CD14-positive monocyte (primary cell): ENCODE results near the gene MADD. TPM values are rescaled to one million over a fixed set of nuclear protein-coding genes. Genes with fewer than 3 reads are reported as not detected.
"Not testable (repeated sequence)": the region's sequence is repeated elsewhere in the genome, so short reads cannot be mapped to it uniquely, and the experiment has no call there.

Experiments
- DNase-seq, 3 donors: peaks; one replicate each; pipeline ENCODE4 v3.0.0-alpha.2; 2011 to 2022
- H2AFZ ChIP-seq: 2 replicates; pipeline ENCODE4 v1.6.0; 2012; ENCODE audit warnings: mild to moderate bottlenecking, low read depth, low read length, inconsistent platforms; ENCODE audit not compliant: insufficient read depth, poor library complexity, severe bottlenecking
- H3K27ac ChIP-seq, 2 donors: 1 replicate in 1 of 2; 2 replicates in 1 of 2; pipeline ENCODE4 v1.5.1; 2012 to 2013; ENCODE audit warnings: low read length in 2 of 2, control low read depth in 1 of 2, inconsistent platforms in 1 of 2, low read depth in 1 of 2, mild to moderate bottlenecking in 1 of 2
- H3K27me3 ChIP-seq, 2 donors: one replicate each; pipeline versions ENCODE4 v1.6.0 to v1.6.1; 2011 to 2013; ENCODE audit warnings: low read length in 2 of 2; ENCODE audit not compliant: control insufficient read depth in 2 of 2, insufficient read depth in 2 of 2
- H3K36me3 ChIP-seq, 2 donors: replicated peaks in 1 of 2; 1 replicate in 1 of 2; 2 replicates in 1 of 2; pipeline versions ENCODE4 v1.5.1 to v1.6.1; 2012 to 2013; ENCODE audit warnings: low read length in 2 of 2, control low read depth in 1 of 2, inconsistent platforms in 1 of 2, mild to moderate bottlenecking in 1 of 2; ENCODE audit not compliant: insufficient read depth in 2 of 2, control insufficient read depth in 1 of 2
- H3K4me1 ChIP-seq, 2 donors: 1 replicate in 1 of 2; 2 replicates in 1 of 2; pipeline versions ENCODE4 v1.5.1 to v1.6.1; 2012 to 2013; ENCODE audit warnings: low read length in 2 of 2, control low read depth in 1 of 2, inconsistent platforms in 1 of 2, mild to moderate bottlenecking in 1 of 2, moderate library complexity in 1 of 2; ENCODE audit not compliant: insufficient read depth in 2 of 2, control insufficient read depth in 1 of 2
- H3K4me2 ChIP-seq: replicated peaks from 2 replicates; pipeline ENCODE3; 2012; ENCODE audit warnings: low read length, moderate library complexity, mild to moderate bottlenecking; ENCODE audit not compliant: poor library complexity, severe bottlenecking; ENCODE audit errors: extremely low read depth
- H3K4me3 ChIP-seq, 3 experiments: fragments of 200-600 bp in 1 of 3; sonication (generic) in 1 of 3; replicated peaks in 1 of 3; 1 replicate in 2 of 3; 2 replicates in 1 of 3; pipeline ENCODE4 v1.5.1; 2011 to 2013; ENCODE audit warnings: low read length in 3 of 3, mild to moderate bottlenecking in 3 of 3, control low read depth in 2 of 3, low read depth in 2 of 3, inconsistent platforms in 1 of 3, moderate library complexity in 1 of 3
- H3K79me2 ChIP-seq: 2 replicates; pipeline ENCODE4 v1.6.0; 2012; ENCODE audit warnings: mild to moderate bottlenecking, control low read depth, inconsistent platforms, low read length, moderate library complexity; ENCODE audit not compliant: insufficient read depth
- H3K9ac ChIP-seq: 2 replicates; pipeline ENCODE4 v1.6.0; 2017; ENCODE audit warnings: low read length, mild to moderate bottlenecking; ENCODE audit not compliant: insufficient read depth, poor library complexity, severe bottlenecking
- H3K9me3 ChIP-seq, 2 donors: replicated peaks in 1 of 2; 1 replicate in 1 of 2; 2 replicates in 1 of 2; pipeline versions ENCODE4 v1.5.1 to v1.6.1; 2012 to 2013; ENCODE audit warnings: low read length in 2 of 2, control low read depth in 1 of 2; ENCODE audit not compliant: control insufficient read depth in 1 of 2, insufficient read depth in 1 of 2
- H4K20me1 ChIP-seq: 2 replicates; pipeline ENCODE4 v1.6.0; 2012; ENCODE audit warnings: mild to moderate bottlenecking, low read length, control low read depth, moderate library complexity; ENCODE audit not compliant: insufficient read depth
- H3K27ac Mint-ChIP-seq, 7 donors: one replicate each; pipeline ENCODE4 v1.8.0; 2020; ENCODE audit warnings: mild to moderate bottlenecking in 7 of 7, mixed read lengths in 7 of 7, moderate library complexity in 6 of 7, inconsistent platforms in 2 of 7
- H3K27me3 Mint-ChIP-seq, 3 donors: one replicate each; pipeline ENCODE4 v1.8.0; 2021 to 2022; ENCODE audit warnings: low read depth in 3 of 3, mild to moderate bottlenecking in 3 of 3, mixed read lengths in 3 of 3, moderate library complexity in 3 of 3, inconsistent platforms in 1 of 3
- H3K36me3 Mint-ChIP-seq, 2 donors: one replicate each; pipeline ENCODE4 v1.8.0; 2020; ENCODE audit warnings: mixed read lengths in 2 of 2, inconsistent platforms in 1 of 2, mild to moderate bottlenecking in 1 of 2
- H3K4me1 Mint-ChIP-seq: one replicate; pipeline ENCODE4 v1.8.0; 2020; ENCODE audit warnings: mild to moderate bottlenecking, mixed read lengths
- H3K4me3 Mint-ChIP-seq, 2 donors: one replicate each; pipeline ENCODE4 v1.8.0; 2020; ENCODE audit warnings: mild to moderate bottlenecking in 2 of 2, mixed read lengths in 2 of 2, moderate library complexity in 1 of 2
- H3K9me3 Mint-ChIP-seq, 7 donors: one replicate each; pipeline ENCODE4 v1.8.0; 2020 to 2022; ENCODE audit warnings: mixed read lengths in 7 of 7, mild to moderate bottlenecking in 6 of 7, moderate library complexity in 6 of 7, inconsistent platforms in 2 of 7
- WGBS: methylation state at CpG from one replicate; pipeline ENCODE4 v1.1.5; 2013; ENCODE audit warnings: missing lambda C conversion rate; ENCODE audit not compliant: insufficient coverage; 5-methylcytosine and 5-hydroxymethylcytosine counted together
- intact Hi-C, 2 donors: fragments of 100-400 bp; cut with micrococcal nuclease; formaldehyde crosslinking; loops; one replicate each; pipeline versions ENCODE4 v1.15.0 to v1.15.1; 2023
- polyA plus RNA-seq, 3 donors: library from polyadenylated mRNA; depleted of rRNA in 1 of 3; unstranded in 2 of 3; stranded (reverse) in 1 of 3; fragments of 300-500 nt in 2 of 3; fragments of >200 nt in 1 of 3; fragmentation: Illumina TruSeq in 2 of 3; gene quantifications; 1 replicate in 2 of 3; 2 replicates in 1 of 3; pipeline ENCODE4 v1.2.3, GENCODE V29; 2012 to 2021
- TF ChIP-seq, protein P1 (sequence below): fragments of 200-600 bp; IDR thresholded peaks from one replicate; pipeline ENCODE4 v1.8.0; 2022; ENCODE audit warnings: antibody characterized with exemption, mild to moderate bottlenecking

MADD gene
- polyA plus RNA-seq, 3 donors: 6.4 to 58.1 (median 12.2) TPM

DNA sequence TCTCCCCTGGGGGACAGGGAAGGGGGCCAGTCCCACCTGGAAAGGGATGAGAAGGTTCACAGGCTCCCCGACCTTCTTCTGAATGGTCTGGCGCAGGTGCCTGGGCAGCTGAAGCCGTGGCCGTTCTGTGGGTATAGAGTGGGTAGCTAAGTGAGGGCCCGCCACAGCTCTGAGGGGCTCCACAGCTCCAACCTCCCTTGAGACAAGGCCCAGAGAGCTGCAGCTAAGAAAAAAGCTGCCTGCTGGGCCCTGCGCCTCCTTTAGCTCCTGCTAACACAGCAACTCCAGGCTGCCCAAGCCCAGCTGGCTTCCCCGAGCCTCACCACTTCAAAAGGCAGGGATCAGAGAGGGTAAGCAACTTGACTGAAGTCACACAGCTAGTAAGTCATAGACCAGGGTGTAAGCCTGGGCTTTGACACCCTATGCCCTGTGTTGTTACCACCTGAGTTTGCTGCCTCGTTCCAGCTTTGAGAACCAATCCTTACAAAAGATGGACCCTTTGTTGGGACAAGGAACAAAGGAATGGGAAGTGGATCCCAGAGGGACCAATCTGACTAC, 64.0 kb downstream of the MADD start:
- Histone ChIP-seq H2AFZ (no peak overlapping the region), H3K9me3 (no peaks in the 10 kb centered on the region), H4K20me1 (peaks cover 15% of the 10 kb centered on the region), H3K4me3 (no peak overlapping the region), H3K27ac (no peak overlapping the region), H3K4me2 (no peak overlapping the region), H3K4me1 (no peaks in the 10 kb centered on the region), H3K79me2 (no peaks in the 10 kb centered on the region), H3K36me3 (peaks cover 10 to 43% of the 10 kb centered on the region in 2 donors), H3K27me3 (no peaks in the 10 kb centered on the region), H3K9ac (no peak overlapping the region)
- Mint-ChIP-seq H3K4me1 (no peaks in the 10 kb centered on the region), H3K27me3 (peaks cover 0 to 2% (median 0%) of the 10 kb centered on the region in 3 donors), H3K36me3 (peaks cover 38 to 63% of the 10 kb centered on the region in 2 donors), H3K27ac (no peak overlapping the region), H3K9me3 (peaks cover 0 to 3% (median 0%) of the 10 kb centered on the region in 7 donors), H3K4me3 (no peak overlapping the region)
- TF ChIP-seq, protein P1, sequence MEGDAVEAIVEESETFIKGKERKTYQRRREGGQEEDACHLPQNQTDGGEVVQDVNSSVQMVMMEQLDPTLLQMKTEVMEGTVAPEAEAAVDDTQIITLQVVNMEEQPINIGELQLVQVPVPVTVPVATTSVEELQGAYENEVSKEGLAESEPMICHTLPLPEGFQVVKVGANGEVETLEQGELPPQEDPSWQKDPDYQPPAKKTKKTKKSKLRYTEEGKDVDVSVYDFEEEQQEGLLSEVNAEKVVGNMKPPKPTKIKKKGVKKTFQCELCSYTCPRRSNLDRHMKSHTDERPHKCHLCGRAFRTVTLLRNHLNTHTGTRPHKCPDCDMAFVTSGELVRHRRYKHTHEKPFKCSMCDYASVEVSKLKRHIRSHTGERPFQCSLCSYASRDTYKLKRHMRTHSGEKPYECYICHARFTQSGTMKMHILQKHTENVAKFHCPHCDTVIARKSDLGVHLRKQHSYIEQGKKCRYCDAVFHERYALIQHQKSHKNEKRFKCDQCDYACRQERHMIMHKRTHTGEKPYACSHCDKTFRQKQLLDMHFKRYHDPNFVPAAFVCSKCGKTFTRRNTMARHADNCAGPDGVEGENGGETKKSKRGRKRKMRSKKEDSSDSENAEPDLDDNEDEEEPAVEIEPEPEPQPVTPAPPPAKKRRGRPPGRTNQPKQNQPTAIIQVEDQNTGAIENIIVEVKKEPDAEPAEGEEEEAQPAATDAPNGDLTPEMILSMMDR: no peak
- no peak for DNase-seq
- intact Hi-C loops: loop anchor here in 1 of 2 donors (5.0 kb wide), 1 partner anchor 78 kb away; no protein-coding TSS in a partner anchor
- WGBS: 100% methylated on average over 3 of the region's 8 CpGs

DNA sequence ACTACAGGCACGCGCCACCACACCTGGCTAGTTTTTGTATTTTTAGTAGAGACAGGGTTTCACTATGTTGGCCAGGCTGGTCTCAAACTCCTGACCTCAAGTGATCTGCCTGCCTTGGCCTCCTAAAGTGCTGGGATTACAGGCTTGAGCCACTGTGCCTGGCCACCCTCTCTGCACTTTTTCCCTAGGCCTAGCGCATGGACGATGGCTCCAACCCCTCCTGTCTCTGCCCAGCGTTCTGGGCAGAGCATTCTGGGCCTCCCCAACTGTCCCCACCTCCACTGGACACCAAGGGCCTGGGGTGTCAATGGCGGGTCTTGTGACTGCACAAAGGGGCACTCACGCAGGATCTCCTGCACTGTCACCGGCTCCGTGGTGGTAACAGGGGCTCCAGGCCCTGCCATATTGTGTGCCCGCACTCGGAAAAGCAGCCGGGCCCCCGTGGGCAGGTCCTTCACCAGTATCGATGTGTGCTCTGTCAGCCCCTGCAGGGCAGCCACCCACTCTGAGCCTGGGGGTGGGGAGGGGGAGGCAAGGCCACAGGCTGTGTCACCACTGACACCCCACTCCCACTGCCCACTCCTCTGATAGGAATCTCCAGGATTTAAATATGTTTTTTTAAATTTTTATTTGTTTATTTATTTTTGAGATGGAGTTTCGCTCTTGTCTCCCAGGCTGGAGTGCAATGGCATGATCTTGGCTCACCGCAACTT, 64.9 kb downstream of the MADD start:
- H3K4me3 ChIP-seq, H3K9me3 Mint-ChIP-seq, H3K27ac Mint-ChIP-seq, H3K9ac ChIP-seq, DNase-seq, H3K27me3 ChIP-seq, H2AFZ ChIP-seq, H3K79me2 ChIP-seq, H4K20me1 ChIP-seq, H3K9me3 ChIP-seq, H3K4me2 ChIP-seq, H3K4me1 ChIP-seq, H3K27ac ChIP-seq, H3K4me3 Mint-ChIP-seq, H3K4me1 Mint-ChIP-seq, H3K27me3 Mint-ChIP-seq: not testable (repeated sequence)
- H3K36me3 ChIP-seq: peaks cover 16 to 52% of the 10 kb centered on the region in 2 donors
- peaks cover 39 to 62% of the 10 kb centered on the region in 2 donors for H3K36me3 Mint-ChIP-seq
- intact Hi-C loops: loop anchor here in 1 of 2 donors (5.0 kb wide), 1 partner anchor 77 kb away; no protein-coding TSS in a partner anchor
- WGBS: 98% methylated on average over 8 of the region's 16 CpGs
